Activated naive CD8-positive, alpha-beta T cell treated with anti-CD3 and anti-CD28 coated beads, Interleukin-2, amount 50 U/mL, for 16 hours (primary cell): ENCODE results near the gene ZG16.
"Not testable (repeated sequence)": the region's sequence is repeated elsewhere in the genome, so short reads cannot be mapped to it uniquely, and the experiment has no call there.

ENCODE experiments used
- DNase-seq: peaks from one replicate; pipeline ENCODE4 v3.0.0-alpha.2; 2020; ENCODE audit warnings: low read depth, low spot score

ZG16 gene

GRCh38 chr16:29748760-29749149 is 29.3 kb upstream of the ZG16 start:
- not testable (repeated sequence) for DNase-seq

- DNase-seq: no peak
These were observed 24.5 kb upstream of the ZG16 start for GRCh38 chr16:29753516-29753915.

GRCh38 chr16:29756654-29757053 is 21.4 kb upstream of the ZG16 start:
- no peak for DNase-seq

GRCh38 chr16:29757086-29757485 is 21.0 kb upstream of the ZG16 start:
- DNase-seq: not testable (repeated sequence)

- DNase-seq: no peak
These were observed 20.0 kb upstream of the ZG16 start for GRCh38 chr16:29757950-29758466.

GRCh38 chr16:29760567-29761279 is 17.3 kb upstream of the ZG16 start:
- no peak for DNase-seq

GRCh38 chr16:29761280-29761651 is 16.8 kb upstream of the ZG16 start:
- not testable (repeated sequence) for DNase-seq

- DNase-seq: no peak
These were observed 16.2 kb upstream of the ZG16 start for GRCh38 chr16:29761882-29762281.

GRCh38 chr16:29763326-29763725 is 14.7 kb upstream of the ZG16 start:
- no peak for DNase-seq

GRCh38 chr16:29765167-29766032 is 12.7 kb upstream of the ZG16 start:
- DNase-seq: no peak

GRCh38 chr16:29766571-29766970 is 11.5 kb upstream of the ZG16 start:
- DNase-seq: no peak

GRCh38 chr16:29767062-29767461 is 11.0 kb upstream of the ZG16 start:
- DNase-seq: no peak

GRCh38 chr16:29769507-29769906 is 8.5 kb upstream of the ZG16 start:
- no peak for DNase-seq

- no peak for DNase-seq
These were observed 7.7 kb upstream of the ZG16 start for GRCh38 chr16:29770250-29770929.

GRCh38 chr16:29772330-29772729 is 5.7 kb upstream of the ZG16 start:
- DNase-seq: not testable (repeated sequence)

- DNase-seq: no peak
These were observed 3.3 kb upstream of the ZG16 start for GRCh38 chr16:29774730-29775129.

- DNase-seq: no peak
These were observed 2.2 kb upstream of the ZG16 start for GRCh38 chr16:29775742-29776408.

- DNase-seq: no peak
These were observed 1.4 kb downstream of the ZG16 start for GRCh38 chr16:29779474-29779873.

GRCh38 chr16:29783094-29783953 is 5.3 kb downstream of the ZG16 start:
- DNase-seq: not testable (repeated sequence)

- DNase-seq: no peak
These were observed 6.1 kb downstream of the ZG16 start for GRCh38 chr16:29784157-29784556.
